OCI-LY1 (cell line): ENCODE data around the gene CDK17.

Experiments used
- CTCF ChIP-seq: fragments of 200-600 bp; sonication (generic), shearing (Covaris generic); IDR thresholded peaks from 2 replicates; pipeline ENCODE4 v1.5.1; 2017; ENCODE audit warnings: mild to moderate bottlenecking, antibody characterized with exemption, low read length, moderate library complexity, mixed read lengths
- EZH2 ChIP-seq: fragments of 200-600 bp; sonication (generic), shearing (Covaris generic); IDR thresholded peaks from 2 replicates; pipeline ENCODE4 v1.8.0; 2017; ENCODE audit warnings: borderline replicate concordance, mixed run types, mild to moderate bottlenecking, antibody characterized with exemption, low read length, moderate library complexity, mixed read lengths

- no peak for TF ChIP-seq EZH2
- TF ChIP-seq CTCF, result no peak
Observed at GRCh38 chr12:96436366-96437170, 36.3 kb upstream of the CDK17 start.
